ENCODE results near the gene SCP2.

DNA sequence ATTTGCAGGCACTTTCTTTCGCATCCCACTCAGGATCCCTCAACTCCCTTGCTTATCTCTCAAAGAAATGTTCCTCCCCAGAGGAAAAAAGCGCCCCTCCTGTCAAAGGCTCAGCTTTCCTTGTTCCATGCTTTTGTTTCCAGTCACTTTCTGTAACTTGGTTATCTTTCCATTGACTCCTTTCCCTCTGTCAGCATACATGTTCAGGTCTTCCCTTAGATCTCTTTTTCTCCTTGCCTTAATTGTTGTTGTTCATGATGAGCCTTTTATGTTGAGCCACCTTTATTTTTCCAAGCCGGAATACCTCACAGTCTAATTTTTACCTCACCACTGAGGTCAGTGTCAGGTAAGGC lies 88.4 kb downstream of the SCP2 start:
- TF ChIP-seq HOXA7 (CRISPR knock-in tag; IDR thresholded peaks at IDR 0.05) (no peak), USF2 (IDR thresholded peaks at IDR 0.05) (no peak), JUNB (IDR thresholded peaks at IDR 0.05) (no peak), E2F6 (IDR thresholded peaks at IDR 0.05; ENCODE audit: borderline replicate concordance, low read depth) (no peak), RAD21 (conservative IDR thresholded peaks at IDR 0.05 in 1 of 2, IDR thresholded peaks at IDR 0.05 in 1 of 2) (no peak), PBX3 (IDR thresholded peaks at IDR 0.05) (no peak), POLR2A (IDR thresholded peaks at IDR 0.05; ENCODE audit: low read length) (no peak), JUN (IDR thresholded peaks at IDR 0.05) (no peak), CBX8 (IDR thresholded peaks at IDR 0.05) (no peak), TP53 (CRISPR knock-in tag; IDR thresholded peaks at IDR 0.05) (no peak), RCOR1 (IDR thresholded peaks at IDR 0.05; ENCODE audit: low read depth, low read length) (no peak), ESRRA (IDR thresholded peaks at IDR 0.05; ENCODE audit: borderline replicate concordance, low read length) (no peak)
- TF ChIP-seq, protein P1, sequence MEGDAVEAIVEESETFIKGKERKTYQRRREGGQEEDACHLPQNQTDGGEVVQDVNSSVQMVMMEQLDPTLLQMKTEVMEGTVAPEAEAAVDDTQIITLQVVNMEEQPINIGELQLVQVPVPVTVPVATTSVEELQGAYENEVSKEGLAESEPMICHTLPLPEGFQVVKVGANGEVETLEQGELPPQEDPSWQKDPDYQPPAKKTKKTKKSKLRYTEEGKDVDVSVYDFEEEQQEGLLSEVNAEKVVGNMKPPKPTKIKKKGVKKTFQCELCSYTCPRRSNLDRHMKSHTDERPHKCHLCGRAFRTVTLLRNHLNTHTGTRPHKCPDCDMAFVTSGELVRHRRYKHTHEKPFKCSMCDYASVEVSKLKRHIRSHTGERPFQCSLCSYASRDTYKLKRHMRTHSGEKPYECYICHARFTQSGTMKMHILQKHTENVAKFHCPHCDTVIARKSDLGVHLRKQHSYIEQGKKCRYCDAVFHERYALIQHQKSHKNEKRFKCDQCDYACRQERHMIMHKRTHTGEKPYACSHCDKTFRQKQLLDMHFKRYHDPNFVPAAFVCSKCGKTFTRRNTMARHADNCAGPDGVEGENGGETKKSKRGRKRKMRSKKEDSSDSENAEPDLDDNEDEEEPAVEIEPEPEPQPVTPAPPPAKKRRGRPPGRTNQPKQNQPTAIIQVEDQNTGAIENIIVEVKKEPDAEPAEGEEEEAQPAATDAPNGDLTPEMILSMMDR (IDR thresholded peaks at IDR 0.05) = no peak
